ENCODE results near the gene ADAM8. TPM values are rescaled to one million over a fixed set of nuclear protein-coding genes. Genes with fewer than 3 reads are reported as not detected.

The ADAM8 gene
- total RNA-seq, 2 donors from 2014 or later = 3.7 to 5.5 TPM

DNA sequence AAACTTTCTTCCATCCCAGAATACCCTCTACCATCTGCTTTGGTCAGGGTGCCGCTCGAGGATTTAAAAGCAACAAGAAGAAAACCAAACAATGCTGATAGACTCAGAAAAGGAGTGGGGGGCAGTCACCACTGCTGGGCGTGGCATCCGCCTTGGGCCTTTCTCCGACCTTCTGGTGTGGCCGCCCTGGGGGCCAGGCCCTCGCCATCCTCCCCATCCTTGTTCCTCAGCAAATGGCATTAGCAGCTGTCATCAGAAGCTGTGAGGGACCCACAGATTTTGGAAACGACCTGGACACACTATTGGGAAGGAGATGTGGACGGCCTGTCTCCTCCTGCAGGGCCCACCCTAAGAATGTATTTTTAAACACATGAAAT lies 36.1 kb upstream of the ADAM8 start:
- Mint-ChIP-seq H3K27me3 (ENCODE audit: insufficient read depth) (peaks cover 5% of the 10 kb centered on the region), H3K27ac (no peak overlapping the region), H3K4me1 (peaks cover 5% of the 10 kb centered on the region), H3K9me3 (no peaks in the 10 kb centered on the region), H3K4me3 (no peak overlapping the region), H3K36me3 (ENCODE audit: low read depth) (peaks cover 22% of the 10 kb centered on the region)
- H3K9me3 ChIP-seq (ENCODE audit: control insufficient read depth, low read length) = no peaks in the 10 kb centered on the region
- H3K27ac ChIP-seq (ENCODE audit: low read depth, low read length) = no peak overlapping the region
- no peak overlapping the region for H3K9ac ChIP-seq (ENCODE audit: extremely low read depth, low read length, poor library complexity, severe bottlenecking)
- DNase-seq = no peak
- no peaks in the 10 kb centered on the region for H3K4me1 ChIP-seq (ENCODE audit: control insufficient read depth, insufficient read depth, low read length)
- no peaks in the 10 kb centered on the region for H3K27me3 ChIP-seq (ENCODE audit: control insufficient read depth, insufficient read depth, low read length, poor library complexity, severe bottlenecking)
- WGBS, 2 experiments (ENCODE audit: insufficient coverage in 1 of 2, insufficient read length in 1 of 2) = 87 to 95% methylated on average over 5 to 9 of the region's 9 CpGs
- TF ChIP-seq, protein P1, sequence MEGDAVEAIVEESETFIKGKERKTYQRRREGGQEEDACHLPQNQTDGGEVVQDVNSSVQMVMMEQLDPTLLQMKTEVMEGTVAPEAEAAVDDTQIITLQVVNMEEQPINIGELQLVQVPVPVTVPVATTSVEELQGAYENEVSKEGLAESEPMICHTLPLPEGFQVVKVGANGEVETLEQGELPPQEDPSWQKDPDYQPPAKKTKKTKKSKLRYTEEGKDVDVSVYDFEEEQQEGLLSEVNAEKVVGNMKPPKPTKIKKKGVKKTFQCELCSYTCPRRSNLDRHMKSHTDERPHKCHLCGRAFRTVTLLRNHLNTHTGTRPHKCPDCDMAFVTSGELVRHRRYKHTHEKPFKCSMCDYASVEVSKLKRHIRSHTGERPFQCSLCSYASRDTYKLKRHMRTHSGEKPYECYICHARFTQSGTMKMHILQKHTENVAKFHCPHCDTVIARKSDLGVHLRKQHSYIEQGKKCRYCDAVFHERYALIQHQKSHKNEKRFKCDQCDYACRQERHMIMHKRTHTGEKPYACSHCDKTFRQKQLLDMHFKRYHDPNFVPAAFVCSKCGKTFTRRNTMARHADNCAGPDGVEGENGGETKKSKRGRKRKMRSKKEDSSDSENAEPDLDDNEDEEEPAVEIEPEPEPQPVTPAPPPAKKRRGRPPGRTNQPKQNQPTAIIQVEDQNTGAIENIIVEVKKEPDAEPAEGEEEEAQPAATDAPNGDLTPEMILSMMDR (conservative IDR thresholded peaks at IDR 0.05) = no peak
- no peak overlapping the region for H3K4me3 ChIP-seq (ENCODE audit: low read length)
- peaks cover 24% of the 10 kb centered on the region for H3K36me3 ChIP-seq (ENCODE audit: control insufficient read depth, insufficient read depth, low read length)

DNA sequence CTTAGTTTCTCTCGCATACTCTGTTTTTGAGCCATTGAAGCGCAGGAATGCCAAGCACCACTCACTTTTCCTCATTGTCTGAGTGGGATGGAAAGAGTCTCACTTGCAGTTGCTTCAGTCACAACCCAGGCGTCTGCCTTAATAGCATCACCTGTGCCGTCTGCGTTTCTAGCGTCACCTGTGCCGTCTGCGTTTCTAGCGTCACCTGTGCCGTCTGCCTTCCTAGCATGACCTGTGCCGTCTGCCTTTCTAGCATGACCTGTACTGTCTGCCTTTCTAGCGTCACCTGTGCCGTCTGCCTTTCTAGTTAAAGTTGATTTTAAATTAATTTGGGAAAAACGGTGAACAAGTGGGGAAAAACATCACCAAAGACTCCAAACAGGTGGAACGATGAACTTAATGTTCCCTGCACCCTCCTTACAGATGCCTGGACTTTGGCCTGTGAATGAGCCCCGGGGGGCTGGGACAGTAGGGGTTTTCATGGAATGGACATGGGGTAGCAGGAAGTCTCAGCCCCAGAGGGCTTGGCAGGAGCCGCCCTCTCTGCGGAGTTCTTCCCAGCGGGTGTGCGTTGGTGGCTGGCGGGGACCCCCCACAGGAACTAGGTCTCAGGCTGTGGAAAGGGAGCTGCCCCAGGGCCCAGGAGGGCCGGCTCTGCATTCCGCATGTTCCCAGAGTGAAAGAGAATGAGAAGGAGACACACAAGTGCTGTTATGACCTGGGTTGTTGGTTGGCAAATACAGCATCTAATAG lies 35.5 kb upstream of the ADAM8 start:
- peaks cover under 1% of the 10 kb centered on the region for H3K4me1 ChIP-seq (ENCODE audit: control insufficient read depth, insufficient read depth, low read length)
- Mint-ChIP-seq H3K9me3 (no peaks in the 10 kb centered on the region), H3K36me3 (ENCODE audit: low read depth) (peaks cover 22% of the 10 kb centered on the region), H3K27ac (no peak overlapping the region), H3K27me3 (ENCODE audit: insufficient read depth) (peaks cover 5% of the 10 kb centered on the region), H3K4me3 (no peak overlapping the region), H3K4me1 (peaks cover 8% of the 10 kb centered on the region)
- H3K9me3 ChIP-seq (ENCODE audit: control insufficient read depth, low read length) = no peaks in the 10 kb centered on the region
- H3K27me3 ChIP-seq (ENCODE audit: control insufficient read depth, insufficient read depth, low read length, poor library complexity, severe bottlenecking) = no peaks in the 10 kb centered on the region
- no peak overlapping the region for H3K27ac ChIP-seq (ENCODE audit: low read depth, low read length)
- peaks cover 24% of the 10 kb centered on the region for H3K36me3 ChIP-seq (ENCODE audit: control insufficient read depth, insufficient read depth, low read length)
- TF ChIP-seq, protein P1 (conservative IDR thresholded peaks at IDR 0.05) = no peak
- WGBS, 2 experiments (ENCODE audit: insufficient coverage in 1 of 2, insufficient read length in 1 of 2) = 93 to 95% methylated on average over 13 to 23 of the region's 23 CpGs
- no peak overlapping the region for H3K9ac ChIP-seq (ENCODE audit: extremely low read depth, low read length, poor library complexity, severe bottlenecking)
- no peak overlapping the region for H3K4me3 ChIP-seq (ENCODE audit: low read length)
- no peak for DNase-seq

DNA sequence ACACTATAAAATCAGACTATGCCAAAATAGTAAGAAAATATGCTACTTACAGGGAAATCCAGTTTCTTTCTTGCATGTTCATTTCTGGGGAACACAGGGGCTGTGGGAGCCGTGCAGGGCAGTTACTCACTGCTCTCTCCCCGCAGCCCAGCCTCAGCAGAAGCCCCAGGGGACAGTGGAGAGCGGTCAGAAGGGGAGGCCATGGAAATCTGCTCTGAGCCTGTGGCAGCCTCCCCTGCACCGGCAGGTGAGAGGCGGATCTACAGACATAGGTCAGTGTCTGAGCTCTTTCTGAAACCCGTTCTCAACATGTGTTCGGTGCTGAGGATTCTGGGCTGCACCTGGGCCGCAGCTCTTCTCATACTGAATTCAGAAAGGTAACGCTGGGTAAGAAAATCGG lies 34.9 kb upstream of the ADAM8 start:
- Histone ChIP-seq H3K27me3 (ENCODE audit: control insufficient read depth, insufficient read depth, low read length, poor library complexity, severe bottlenecking) (no peaks in the 10 kb centered on the region), H3K9me3 (ENCODE audit: control insufficient read depth, low read length) (no peaks in the 10 kb centered on the region), H3K4me1 (ENCODE audit: control insufficient read depth, insufficient read depth, low read length) (peaks cover 6% of the 10 kb centered on the region), H3K36me3 (ENCODE audit: control insufficient read depth, insufficient read depth, low read length) (peaks cover 28% of the 10 kb centered on the region), H3K4me3 (ENCODE audit: low read length) (no peak overlapping the region), H3K27ac (ENCODE audit: low read depth, low read length) (no peak overlapping the region), H3K9ac (ENCODE audit: extremely low read depth, low read length, poor library complexity, severe bottlenecking) (no peak overlapping the region)
- no peak overlapping the region for H3K27ac Mint-ChIP-seq
- DNase-seq = no peak
- H3K27me3 Mint-ChIP-seq (ENCODE audit: insufficient read depth) = peaks cover 5% of the 10 kb centered on the region
- peaks cover 8% of the 10 kb centered on the region for H3K4me1 Mint-ChIP-seq
- H3K4me3 Mint-ChIP-seq = no peak overlapping the region
- TF ChIP-seq, protein P1 (conservative IDR thresholded peaks at IDR 0.05) = no peak
- H3K9me3 Mint-ChIP-seq = no peaks in the 10 kb centered on the region
- peaks cover 22% of the 10 kb centered on the region for H3K36me3 Mint-ChIP-seq (ENCODE audit: low read depth)
- WGBS, 2 experiments (ENCODE audit: insufficient coverage in 1 of 2, insufficient read length in 1 of 2) = 97 to 98% methylated on average over 10 of the region's 10 CpGs
